ENCODE results near the gene PRND.

- TF ChIP-seq SRF (IDR thresholded peaks at IDR 0.05; ENCODE audit: low read depth, low read length) (no peak), RAD21 (IDR thresholded peaks at IDR 0.05 in 1 of 2, conservative IDR thresholded peaks at IDR 0.05 in 1 of 2; ENCODE audit: low read depth in 2 of 2, low read length in 2 of 2) (no peak), CBX5 (IDR thresholded peaks at IDR 0.05; ENCODE audit: low read depth, low read length) (no peak), CTCF (IDR thresholded peaks at IDR 0.05; ENCODE audit: control extremely low read depth in 1 of 3, insufficient read depth in 1 of 3, low read depth in 1 of 3, low read length in 3 of 3) (no peak), YY1 (IDR thresholded peaks at IDR 0.05; ENCODE audit: low read depth, low read length) (no peak), BCL11A (IDR thresholded peaks at IDR 0.05; ENCODE audit: low read depth in 2 of 2, low read length in 2 of 2) (no peak), MAX (IDR thresholded peaks at IDR 0.05) (no peak), ATF2 (IDR thresholded peaks at IDR 0.05; ENCODE audit: low read length) (no peak), EZH2 (IDR thresholded peaks at IDR 0.05; ENCODE audit: low read depth, low read length, severe bottlenecking) (no peak), JUND (IDR thresholded peaks at IDR 0.05; ENCODE audit: low read length) (no peak), RFX5 (IDR thresholded peaks at IDR 0.05; ENCODE audit: borderline replicate concordance, low read depth, low read length) (no peak)
Observed at GRCh38 chr20:4724459-4725262, 3.0 kb downstream of the PRND start.
